Left renal cortex interstitium (tissue), 4 donors: ENCODE measurements around the gene CFH. TPM values are rescaled to one million over a fixed set of nuclear protein-coding genes. Genes with fewer than 3 reads are reported as not detected.
A peak's percentile ranks its signal among the peaks of the same experiment; 100 is the strongest.
"Not testable (repeated sequence)": the region's sequence is repeated elsewhere in the genome, so short reads cannot be mapped to it uniquely, and the experiment has no call there.

ENCODE experiments used
- DNase-seq, 4 donors: peaks; one replicate each; pipeline ENCODE4 v3.0.0-alpha.2; 2013; ENCODE audit warnings: low read depth in 4 of 4, low spot score in 2 of 4, missing footprints in 1 of 4
- polyA plus RNA-seq, 4 donors: library from polyadenylated mRNA; unstranded; fragments of 120-200 nt; gene quantifications; one replicate each; pipeline ENCODE4 v1.2.1, GENCODE V29; 2013; ENCODE audit not compliant: insufficient read length in 4 of 4

Gene CFH
- 10 to 100 TPM; 20.3 to 49.9 (median 36.4) TPM for polyA plus RNA-seq

DNA sequence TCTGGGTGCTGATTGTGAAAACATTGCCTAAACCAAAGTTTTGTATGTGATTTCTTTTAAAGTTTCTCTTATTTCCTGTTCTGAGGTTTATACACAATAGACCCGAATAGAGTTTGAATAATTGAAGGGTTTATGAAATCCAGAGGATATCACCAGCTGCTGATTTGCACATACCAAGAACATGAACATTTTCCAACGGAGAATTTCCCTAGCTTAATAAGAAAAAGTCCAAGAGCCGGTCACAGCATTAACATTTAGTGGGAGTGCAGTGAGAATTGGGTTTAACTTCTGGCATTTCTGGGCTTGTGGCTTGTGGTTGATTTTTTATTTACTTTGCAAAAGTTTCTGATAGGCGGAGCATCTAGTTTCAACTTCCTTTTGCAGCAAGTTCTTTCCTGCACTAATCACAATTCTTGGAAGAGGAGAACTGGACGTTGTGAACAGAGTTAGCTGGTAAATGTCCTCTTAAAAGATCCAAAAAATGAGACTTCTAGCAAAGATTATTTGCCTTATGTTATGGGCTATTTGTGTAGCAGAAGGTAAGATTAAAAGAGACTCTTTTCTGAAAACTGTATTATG lies at the start of gene CFH:
Gene CFH, plus strand, starts transcription at position 407 of the 579 bp plus-strand sequence. Its CDS starts 75 bp downstream, at position 482.
- DNase-seq: peak in 1 of 4 donors; percentile 7

GRCh38 chr1:196603651-196604050 lies 48.2 kb upstream of the CFH start:
- DNase-seq: no peak

DNA sequence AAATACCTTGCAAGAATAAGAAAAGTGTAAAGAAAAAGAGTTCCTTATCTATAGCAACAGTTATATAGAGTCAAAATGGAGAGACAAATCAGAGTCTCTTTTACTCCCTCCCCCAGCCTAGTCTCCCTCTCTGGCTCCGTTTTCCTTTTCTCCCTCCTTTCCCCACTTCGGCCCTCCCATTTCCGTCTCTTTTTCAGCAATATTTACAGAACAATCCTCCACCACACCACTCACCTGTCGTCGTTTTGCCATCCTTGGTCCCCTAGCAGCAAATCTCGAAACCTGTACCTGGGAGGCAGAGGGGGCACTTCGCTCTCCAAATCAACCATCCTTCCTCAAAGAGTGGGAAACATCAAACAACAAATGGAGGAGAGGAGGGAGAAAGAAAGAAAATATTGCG lies 43.9 kb upstream of the CFH start:
- DNase-seq: peak in 2 of 4 donors; percentile 42 to 65

- peak; percentile 69 to 85 (median 78) for DNase-seq
These were observed 43.2 kb upstream of the CFH start, which contains the start of gene KCNT2 for GRCh38 chr1:196608390-196609369. TSS of gene KCNT2 (minus strand) at chr1:196608440. CDS start at chr1:196608309, 131 bp downstream.

DNA sequence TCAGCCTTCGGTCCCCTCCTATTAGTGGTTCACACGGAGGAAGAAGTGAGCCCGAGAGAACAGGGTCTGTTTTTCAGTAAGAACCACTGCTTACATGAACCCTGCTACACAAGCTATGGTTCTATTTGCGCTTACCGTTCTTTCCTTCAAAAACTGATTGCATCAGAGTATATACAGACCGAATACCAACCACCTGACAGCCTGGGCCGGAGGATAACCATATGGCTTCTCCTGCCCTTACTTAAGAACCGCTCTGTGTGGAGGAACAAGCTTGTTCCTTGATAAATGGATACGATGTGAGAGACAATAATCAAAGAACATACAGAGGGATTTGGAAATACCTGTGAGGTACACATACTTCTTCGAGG lies 42.5 kb upstream of the CFH start:
- no peak for DNase-seq

DNA sequence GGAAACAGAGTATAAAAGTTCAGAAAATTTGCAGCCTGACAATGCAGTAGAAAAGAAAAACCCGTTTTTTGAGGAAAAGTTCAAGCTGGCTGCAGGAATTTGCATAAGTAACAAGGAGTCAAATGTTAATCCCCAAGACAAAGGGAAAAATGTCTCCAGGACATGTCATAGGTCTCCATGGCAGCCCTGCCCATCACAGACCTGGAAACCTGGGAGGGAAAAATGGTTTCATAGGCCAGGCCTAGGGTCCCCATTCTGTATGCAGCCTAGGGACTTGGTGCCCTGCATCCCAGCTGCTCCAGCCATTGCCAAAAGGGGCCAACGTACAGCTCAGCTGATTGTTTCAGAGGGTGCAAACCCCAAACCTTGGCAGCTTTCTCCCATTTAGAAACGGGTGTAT lies 40.0 kb upstream of the CFH start:
- DNase-seq: no peak

DNA sequence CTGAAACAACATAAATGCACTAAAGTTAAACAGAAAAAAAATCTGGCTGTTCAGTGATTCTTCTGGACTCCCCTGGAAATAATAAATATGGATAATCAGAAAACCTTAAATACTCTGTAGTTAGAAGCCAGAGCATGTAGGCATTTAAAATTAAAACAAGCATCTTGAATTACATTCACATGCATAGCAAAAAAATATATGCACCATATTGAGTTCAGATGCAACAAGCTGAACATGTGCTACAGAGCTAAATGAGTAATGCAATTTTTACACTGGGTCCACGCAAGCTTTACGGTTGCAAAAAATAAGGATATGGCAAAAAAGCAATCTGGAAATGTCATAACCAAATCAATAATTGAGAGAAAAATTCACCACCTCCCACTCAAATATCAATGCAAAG lies 32.1 kb upstream of the CFH start:
- DNase-seq: no peak

GRCh38 chr1:196623079-196623478 lies 28.8 kb upstream of the CFH start:
- DNase-seq: no peak

DNA sequence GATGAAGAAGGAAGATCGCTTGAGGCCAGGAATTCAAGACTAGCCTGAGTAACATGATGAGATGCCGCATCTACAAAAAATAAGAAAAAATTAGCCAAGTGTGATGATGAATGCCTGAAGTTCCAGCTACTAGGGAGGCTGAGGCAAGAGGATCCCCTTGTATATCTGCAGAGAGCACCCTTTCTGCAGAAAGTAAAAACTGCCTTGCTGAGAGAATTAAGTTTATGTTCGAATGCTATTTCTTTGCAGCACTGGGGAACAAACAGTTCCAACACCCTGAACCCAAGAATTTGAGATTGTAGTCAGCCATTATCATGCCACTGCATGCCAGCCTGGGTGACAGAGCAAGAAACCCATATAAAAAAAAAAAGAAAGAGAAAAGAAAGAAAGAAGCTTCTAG lies 23.0 kb upstream of the CFH start:
- no peak for DNase-seq

GRCh38 chr1:196637606-196638005 lies 14.2 kb upstream of the CFH start:
- no peak for DNase-seq

- no peak for DNase-seq
These were observed 13.4 kb upstream of the CFH start for GRCh38 chr1:196638466-196638865.

DNA sequence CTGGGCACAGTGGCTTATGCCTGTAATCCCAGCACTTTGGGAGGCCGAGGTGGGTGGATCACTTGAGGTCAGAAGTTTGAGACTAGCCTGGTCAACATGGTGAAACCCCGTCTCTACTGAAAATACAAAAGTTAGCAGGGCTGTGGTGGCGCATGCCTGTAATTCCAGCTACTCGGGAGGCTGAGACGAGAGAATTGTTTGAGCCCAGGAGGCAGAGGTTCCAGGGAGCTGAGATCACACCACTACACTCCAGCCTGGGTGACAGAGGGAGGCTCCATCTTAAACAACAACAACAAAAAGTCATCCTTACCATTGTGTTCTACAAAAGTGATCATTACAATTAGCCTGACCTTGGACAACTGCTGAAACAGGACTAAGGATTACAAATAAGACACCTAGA lies 12.6 kb upstream of the CFH start:
- DNase-seq: not testable (repeated sequence)

DNA sequence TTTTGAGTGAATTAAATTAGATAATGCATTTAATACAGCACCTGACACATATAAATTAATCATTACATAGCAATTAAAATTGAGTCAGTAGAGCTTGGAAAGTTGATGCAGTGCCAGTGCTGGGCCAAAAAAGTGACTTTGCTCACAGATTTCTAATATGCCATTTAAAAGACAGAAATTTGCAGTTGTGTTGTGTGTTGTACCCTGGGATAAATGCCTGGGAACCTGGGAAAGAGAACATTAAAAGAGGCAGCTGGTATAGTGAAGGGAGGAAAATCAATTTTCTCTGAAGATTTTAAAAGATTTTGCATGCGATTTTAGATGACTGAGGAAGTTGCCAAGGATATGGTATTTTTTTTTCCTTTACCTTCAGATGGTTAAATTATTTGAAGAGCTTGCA lies 10.9 kb upstream of the CFH start:
- DNase-seq: no peak

DNA sequence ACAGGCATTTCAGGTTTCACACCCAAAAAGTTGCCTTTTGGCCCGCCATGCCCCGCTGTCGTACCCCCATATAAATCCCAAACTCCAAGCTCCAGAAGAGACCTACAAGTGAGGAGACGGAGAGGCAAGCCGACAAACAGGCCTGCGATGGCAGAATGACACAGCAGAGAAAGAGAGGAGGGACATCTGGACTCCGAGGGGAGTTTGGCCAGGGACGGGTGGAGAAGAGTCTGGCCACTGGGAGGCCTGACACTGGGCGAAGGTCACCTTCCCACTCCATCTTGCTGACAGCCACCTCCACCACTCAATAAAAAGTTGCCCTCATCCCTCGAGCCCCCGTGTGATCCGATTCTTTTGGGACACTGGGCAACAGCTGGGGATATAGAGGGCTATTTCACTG lies 1.9 kb upstream of the CFH start:
- DNase-seq: no peak

DNA sequence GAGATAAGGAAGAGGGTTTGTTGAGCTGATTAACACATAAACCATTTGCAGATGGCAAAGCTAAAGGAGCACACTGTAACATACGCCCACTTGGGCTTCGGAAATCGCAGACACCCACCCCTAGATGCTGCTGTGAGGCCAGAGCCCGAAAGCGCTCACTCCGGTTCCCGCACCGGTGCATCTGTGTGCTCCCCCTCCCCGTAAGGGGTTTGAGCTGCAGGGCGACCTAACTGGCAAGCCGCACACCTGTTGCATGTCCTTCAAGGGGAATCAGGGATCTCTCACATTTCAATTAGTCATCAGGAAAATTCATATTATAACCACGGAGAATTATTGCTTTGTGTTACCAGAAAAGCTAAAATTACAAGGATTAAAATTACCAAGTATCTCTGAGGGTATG lies 1.4 kb upstream of the CFH start:
- DNase-seq: no peak

DNA sequence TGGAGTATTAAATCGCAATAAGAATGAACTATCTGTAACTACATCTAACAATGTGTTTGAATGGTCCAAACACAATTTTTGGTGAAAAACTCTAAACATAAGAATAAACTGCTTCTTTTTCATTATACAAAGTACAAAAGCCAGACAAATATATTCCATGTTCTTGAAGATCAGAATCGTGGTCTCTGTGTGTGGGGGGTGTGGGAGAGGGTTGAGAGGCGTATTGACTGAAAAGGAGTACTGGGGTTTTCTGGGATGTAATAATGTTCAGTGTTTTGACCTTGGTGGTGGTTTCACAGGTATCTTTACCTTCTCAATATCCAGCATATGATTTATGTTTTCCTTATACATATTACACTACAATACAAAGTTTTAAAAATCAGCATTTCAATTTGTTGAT lies 764 bp upstream of the CFH start:
- no peak for DNase-seq

DNA sequence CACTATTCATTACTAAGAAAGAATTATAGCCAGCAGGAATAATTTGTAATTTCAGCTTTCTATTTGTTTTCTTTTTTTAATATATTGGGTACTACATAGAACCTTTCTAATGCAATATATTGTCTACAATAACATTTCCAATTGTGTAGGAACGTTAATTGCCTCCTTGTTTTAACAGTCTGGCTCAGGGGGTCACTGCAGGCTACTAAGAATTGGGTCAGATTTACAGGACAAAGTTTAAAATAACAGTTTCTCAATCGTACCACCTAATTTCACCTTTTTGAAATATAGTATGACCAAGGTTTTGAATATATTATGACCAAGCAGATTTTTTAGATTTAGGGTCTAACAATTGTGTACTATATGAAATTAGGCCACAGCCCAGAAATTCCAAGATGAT lies 2.4 kb downstream of the CFH start:
- no peak for DNase-seq

DNA sequence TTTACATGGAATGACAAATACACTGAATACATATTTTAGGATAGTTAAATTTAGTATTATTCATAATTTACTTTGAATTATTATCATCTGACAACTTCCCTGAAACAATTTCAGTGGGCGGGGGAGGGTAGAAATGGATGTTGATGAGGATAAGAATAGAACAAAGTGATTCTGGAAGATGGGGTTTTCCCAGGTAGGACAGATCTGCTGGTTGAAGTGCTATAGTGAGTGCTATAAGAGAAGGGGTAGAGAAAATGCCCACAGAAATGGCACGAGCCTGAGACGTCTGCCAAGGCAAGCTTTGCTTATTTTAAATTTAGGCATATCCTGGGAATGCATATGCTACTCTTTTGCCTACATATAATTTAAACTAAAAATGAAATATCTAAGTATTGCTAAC lies 3.2 kb downstream of the CFH start:
- DNase-seq: no peak

- DNase-seq: no peak
These were observed 3.7 kb downstream of the CFH start for GRCh38 chr1:196655494-196655893.

DNA sequence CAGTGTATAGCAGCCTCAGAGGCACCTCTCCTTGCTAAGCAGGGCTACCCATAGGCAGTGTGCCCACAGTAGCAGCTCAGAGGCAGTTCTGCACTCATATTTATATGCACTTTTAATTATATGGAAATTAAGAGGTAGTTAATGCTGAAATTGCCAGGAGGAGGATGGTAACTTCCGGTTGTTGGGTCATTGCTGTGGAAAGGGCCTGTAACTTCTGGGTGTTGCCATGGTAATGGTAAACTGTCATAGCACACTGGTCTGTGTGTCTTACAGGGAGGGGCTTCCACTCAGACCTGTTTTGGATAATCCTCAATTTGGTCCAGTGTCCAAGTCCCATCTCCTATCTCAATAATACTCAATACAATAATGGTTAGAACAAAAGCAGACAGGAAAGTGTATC lies 7.6 kb downstream of the CFH start:
- DNase-seq: no peak

GRCh38 chr1:196660272-196660671 lies 8.4 kb downstream of the CFH start:
- no peak for DNase-seq

GRCh38 chr1:196660852-196661251 lies 9.0 kb downstream of the CFH start:
- DNase-seq: peak in 2 of 4 donors; percentile 7 to 13
